Skin of body (tissue), 2 donors: ENCODE data around the gene KIR3DL1. TPM values are rescaled to one million over a fixed set of nuclear protein-coding genes. Genes with fewer than 3 reads are reported as not detected.

ENCODE experiments used
- small RNA-seq: library from RNA; depleted of rRNA; stranded (forward); fragments of <200 nt; gene quantifications from one replicate; pipeline ENCODE3, GENCODE V24; 2014; ENCODE audit warnings: low replicate concordance
- total RNA-seq: library from RNA; depleted of rRNA; stranded (reverse); fragments of >200 nt; gene quantifications from one replicate; pipeline ENCODE4 v1.2.3, GENCODE V29; 2014

KIR3DL1 gene
- total RNA-seq, 1 donor from 2014 or later, result not detected

Small RNAs within 50 kb of the gene (small RNA-seq; reads per million reads assigned to genes)
- gene KIR3DP1, result not detected
- gene RNU6-222P, result not detected

Other genes with a start within 250 kb of the KIR3DL1 start
- gene LILRA2, start 242.7 kb upstream of the KIR3DL1 start, total RNA-seq, result 1.1 TPM
- gene LILRA1, start 222.8 kb upstream of the KIR3DL1 start, total RNA-seq, result not detected
- gene LILRB1, start 186.0 kb upstream of the KIR3DL1 start, total RNA-seq, result 0.49 TPM
- 0.49 TPM for gene LILRB4, start 153.5 kb upstream of the KIR3DL1 start, total RNA-seq
- gene KIR3DL3, start 92.0 kb upstream of the KIR3DL1 start, total RNA-seq, result not detected
- gene KIR2DL3, start 78.0 kb upstream of the KIR3DL1 start, total RNA-seq, result not detected
- gene KIR2DL1, start 46.7 kb upstream of the KIR3DL1 start, total RNA-seq, result not detected
- gene KIR2DL4, start 12.9 kb upstream of the KIR3DL1 start, total RNA-seq, result not detected
- gene KIR2DS4, start 16.2 kb downstream of the KIR3DL1 start, total RNA-seq, result not detected
- not detected for gene KIR3DL2, start 34.0 kb downstream of the KIR3DL1 start, total RNA-seq
- gene FCAR, start 57.8 kb downstream of the KIR3DL1 start, total RNA-seq, result 8.4 TPM
- 0.30 TPM for gene NCR1, start 89.7 kb downstream of the KIR3DL1 start, total RNA-seq
- not detected for gene NLRP7, start 131.1 kb downstream of the KIR3DL1 start, total RNA-seq
- gene NLRP2, start 149.9 kb downstream of the KIR3DL1 start, total RNA-seq, result 6.5 TPM
- 0.20 TPM for gene GP6, start 221.8 kb downstream of the KIR3DL1 start, total RNA-seq
- gene RDH13, start 246.7 kb downstream of the KIR3DL1 start, total RNA-seq, result 31.6 TPM